GM18858 (cell line): ENCODE data around the gene CDKL5.

Experiments used
- ATAC-seq: cut with Tn5 transposase; IDR thresholded peaks from one replicate; pipeline ENCODE4 v1.9.1; 2021; ENCODE audit not compliant: unreplicated experiment

The CDKL5 gene

GRCh38 chrX:18643243-18643642 lies 217.8 kb downstream of the CDKL5 start:
- no peak for ATAC-seq

GRCh38 chrX:18643853-18644252 lies 218.4 kb downstream of the CDKL5 start:
- no peak for ATAC-seq

DNA sequence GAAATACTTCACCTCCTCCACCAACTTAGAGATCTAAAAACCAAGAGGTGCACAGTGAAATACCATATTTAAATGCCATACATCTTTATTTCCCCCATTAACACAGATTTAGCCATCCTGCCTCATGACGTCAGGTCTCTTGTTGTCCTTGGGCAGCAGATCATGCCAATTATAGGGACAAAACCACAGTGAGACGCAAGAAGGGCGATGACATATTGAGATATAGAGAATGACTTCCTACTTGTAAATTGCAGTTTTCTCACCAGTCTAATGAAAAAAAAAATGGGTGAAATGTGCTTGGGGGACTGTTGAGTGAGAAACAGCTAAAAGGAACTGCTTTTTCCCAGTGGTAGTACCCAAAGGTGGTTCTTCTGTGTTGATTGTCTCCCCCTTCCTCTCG lies 222.2 kb downstream of the CDKL5 start:
- no peak for ATAC-seq

GRCh38 chrX:18649498-18649951 lies 224.1 kb downstream of the CDKL5 start:
- ATAC-seq = no peak

GRCh38 chrX:18650662-18651061 lies 225.3 kb downstream of the CDKL5 start:
- ATAC-seq = no peak

DNA sequence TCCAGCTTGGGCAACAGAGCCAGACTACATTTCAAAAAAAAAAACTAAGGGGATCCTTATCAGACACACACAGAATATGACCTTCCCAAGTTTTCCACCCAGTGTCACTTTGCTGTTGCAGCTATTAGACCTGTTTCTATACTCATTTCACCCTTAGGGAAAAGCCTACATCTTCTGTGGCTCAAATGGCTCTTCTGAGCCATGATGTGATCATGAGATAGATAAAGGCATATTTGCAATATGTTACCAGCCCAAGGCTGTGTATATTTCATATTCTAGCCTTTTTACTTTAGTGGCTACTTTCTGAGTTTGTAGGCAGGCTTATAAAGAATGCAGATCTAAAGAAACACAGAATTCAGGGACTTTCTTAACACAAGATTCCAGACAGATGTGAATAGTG lies 227.2 kb downstream of the CDKL5 start:
- no peak for ATAC-seq

- no peak for ATAC-seq
Observed at GRCh38 chrX:18654875-18655836, 229.7 kb downstream of the CDKL5 start.

GRCh38 chrX:18661273-18661672 lies 235.9 kb downstream of the CDKL5 start:
- no peak for ATAC-seq

DNA sequence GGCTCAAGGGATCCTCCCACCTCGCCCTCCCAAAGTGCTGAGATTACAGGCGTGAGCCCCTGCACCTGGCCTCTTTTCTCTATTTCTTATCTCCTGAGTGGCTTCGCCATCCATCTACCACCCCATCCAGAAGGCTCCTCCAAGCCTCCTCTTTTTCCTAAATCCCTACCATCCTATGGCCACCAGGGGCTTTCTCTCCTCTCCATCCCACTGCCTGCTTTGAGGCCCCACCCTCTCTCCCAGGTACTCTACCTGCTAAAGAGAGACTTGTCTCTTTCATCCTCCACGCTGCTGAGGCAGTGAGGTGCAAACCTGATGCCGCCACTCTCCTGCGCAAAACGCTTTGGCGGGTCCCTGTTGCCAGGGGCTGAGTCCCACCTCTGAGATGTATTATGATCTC lies 239.5 kb downstream of the CDKL5 start:
- no peak for ATAC-seq

- ATAC-seq = no peak
Observed at GRCh38 chrX:18666614-18667013, 241.2 kb downstream of the CDKL5 start.

GRCh38 chrX:18668071-18668835 lies 242.8 kb downstream of the CDKL5 start:
- no peak for ATAC-seq

GRCh38 chrX:18672008-18672407 lies 246.6 kb downstream of the CDKL5 start, which contains the start of gene RS1:
Gene RS1 (minus strand): TSS chrX:18672108. CDS start chrX:18672068, 40 bp downstream.
- no peak for ATAC-seq

GRCh38 chrX:18674417-18674787 lies 249.0 kb downstream of the CDKL5 start:
- peak; percentile 18 for ATAC-seq

GRCh38 chrX:18674788-18675735 lies 249.7 kb downstream of the CDKL5 start:
- ATAC-seq = peak; percentile 75

GRCh38 chrX:18676050-18676449 lies 250.6 kb downstream of the CDKL5 start:
- ATAC-seq = no peak

DNA sequence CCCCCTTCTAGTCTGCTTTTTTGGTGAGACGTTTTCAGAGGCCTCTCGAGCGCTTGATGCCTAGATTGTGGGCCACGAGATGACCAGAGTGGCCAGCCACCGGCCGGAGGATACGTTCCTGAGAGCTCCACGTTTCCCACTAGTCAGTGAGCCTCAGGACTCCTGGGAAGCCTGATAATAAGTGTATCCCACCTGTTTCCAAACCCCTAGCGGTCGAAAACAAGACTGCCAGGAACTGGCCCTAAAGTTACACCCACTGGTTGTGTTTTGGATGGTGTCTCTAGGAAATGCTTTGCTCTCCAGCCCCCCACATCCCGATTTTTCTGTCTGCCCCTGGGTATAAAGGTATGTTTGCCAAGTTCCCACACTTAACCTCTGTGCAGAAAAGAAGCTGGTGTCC lies 251.1 kb downstream of the CDKL5 start:
- ATAC-seq = no peak

DNA sequence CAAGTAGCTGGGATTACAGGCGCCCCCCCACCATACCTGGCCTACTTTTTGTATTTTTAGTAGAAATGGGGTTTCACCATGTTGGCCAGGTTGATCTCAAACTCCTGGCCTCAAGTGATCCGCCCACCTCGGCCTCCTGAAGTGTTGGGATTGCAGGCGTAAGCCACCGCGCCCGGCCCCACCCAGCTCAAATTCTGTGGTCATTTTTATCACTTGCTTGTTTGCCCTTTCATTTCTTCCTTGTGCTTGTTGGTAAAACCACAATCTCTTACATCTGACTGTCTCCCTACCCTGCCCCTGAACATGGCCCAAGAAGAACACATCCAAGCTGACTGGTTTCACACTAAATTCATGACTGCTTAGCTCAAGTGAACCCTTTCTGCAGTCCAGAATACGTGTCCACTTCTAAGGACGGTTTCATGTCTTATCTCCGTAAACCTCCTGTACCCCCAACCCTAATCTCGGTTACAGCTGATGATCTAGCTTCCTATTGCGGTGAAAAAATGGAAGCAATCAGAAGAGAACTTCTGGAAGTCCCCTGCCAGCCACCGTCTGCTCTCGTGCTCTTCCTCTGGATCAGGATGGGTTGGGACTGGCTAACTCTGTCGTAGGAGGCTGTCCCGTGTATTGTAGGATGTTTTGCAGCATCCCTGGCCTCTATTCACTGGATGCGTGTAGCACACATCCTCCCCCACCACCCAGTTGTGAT lies 251.9 kb downstream of the CDKL5 start:
- no peak for ATAC-seq

DNA sequence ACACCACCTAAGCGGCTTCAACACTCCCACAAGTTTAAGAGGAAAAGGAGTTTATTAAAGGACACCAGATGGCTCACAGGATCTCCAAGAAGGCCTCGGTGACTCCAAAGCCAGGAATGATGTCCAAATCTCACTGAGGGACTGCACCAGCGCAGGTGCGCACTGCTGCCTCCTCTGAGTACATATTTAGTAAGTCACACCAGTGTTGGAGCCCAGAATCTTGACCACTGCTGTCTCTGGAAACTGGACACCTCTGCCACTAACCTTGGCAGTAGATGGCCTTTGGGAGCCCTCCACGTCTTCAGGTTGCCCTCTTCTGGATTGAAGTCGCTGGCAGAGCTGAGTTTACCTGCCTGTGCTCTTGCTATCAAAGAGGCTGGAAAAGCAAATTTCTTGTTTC lies 256.6 kb downstream of the CDKL5 start:
- ATAC-seq = no peak

- no peak for ATAC-seq
Observed at GRCh38 chrX:18682979-18683387, 257.6 kb downstream of the CDKL5 start.

DNA sequence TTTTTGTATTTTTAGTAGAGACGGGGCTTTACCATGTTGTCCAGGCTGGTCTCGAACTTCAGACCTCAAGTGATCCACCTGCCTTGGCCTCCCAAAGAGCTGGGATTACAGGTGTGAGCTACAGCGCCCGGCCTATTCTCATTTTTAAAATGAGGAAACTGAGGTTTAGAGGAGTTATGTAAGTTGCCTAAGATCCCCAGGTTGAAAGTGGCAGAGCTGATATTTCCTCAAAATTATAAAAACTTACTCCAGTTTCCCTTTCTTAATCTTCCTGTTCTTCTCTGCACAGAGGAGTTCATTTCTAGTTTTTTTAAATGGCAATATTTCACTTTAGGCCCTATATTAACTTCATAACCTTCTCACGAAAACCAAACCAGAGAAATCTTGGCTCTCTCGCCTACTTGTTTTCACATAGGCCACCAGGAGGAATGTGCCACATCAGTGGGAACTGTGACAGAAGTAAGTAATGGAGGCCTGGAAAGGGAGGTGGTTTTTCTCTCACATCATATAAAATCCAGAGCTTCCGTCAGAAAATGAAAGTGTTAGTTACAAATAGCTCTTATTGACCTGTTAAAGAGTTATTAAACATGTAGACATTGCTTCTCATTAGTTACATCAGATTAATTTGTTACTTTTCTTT lies 262.6 kb downstream of the CDKL5 start:
- ATAC-seq = no peak
